ENCODE data around the gene CTSK.

DNA sequence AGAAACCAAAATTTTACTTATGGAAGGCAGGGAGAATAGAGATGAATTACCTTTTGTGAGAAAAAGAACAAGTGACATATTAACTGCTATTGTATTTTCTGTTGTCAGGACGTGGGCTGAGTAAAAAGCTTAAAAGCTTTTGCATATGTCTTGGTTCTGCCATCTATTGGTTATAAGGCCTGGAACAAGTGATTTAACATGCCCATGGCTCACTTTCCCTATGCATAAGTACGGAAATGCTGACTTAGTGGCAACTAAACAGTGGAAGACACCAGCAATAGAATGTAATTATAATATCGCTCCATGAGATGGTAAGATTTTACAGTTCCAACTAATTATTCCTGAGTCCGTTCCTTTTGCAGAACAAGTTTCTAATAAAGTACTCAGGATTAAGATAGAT lies 35.7 kb downstream of the CTSK start:
- TF ChIP-seq, protein P1, sequence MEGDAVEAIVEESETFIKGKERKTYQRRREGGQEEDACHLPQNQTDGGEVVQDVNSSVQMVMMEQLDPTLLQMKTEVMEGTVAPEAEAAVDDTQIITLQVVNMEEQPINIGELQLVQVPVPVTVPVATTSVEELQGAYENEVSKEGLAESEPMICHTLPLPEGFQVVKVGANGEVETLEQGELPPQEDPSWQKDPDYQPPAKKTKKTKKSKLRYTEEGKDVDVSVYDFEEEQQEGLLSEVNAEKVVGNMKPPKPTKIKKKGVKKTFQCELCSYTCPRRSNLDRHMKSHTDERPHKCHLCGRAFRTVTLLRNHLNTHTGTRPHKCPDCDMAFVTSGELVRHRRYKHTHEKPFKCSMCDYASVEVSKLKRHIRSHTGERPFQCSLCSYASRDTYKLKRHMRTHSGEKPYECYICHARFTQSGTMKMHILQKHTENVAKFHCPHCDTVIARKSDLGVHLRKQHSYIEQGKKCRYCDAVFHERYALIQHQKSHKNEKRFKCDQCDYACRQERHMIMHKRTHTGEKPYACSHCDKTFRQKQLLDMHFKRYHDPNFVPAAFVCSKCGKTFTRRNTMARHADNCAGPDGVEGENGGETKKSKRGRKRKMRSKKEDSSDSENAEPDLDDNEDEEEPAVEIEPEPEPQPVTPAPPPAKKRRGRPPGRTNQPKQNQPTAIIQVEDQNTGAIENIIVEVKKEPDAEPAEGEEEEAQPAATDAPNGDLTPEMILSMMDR (IDR thresholded peaks at IDR 0.05; ENCODE audit: low read depth, low read length, missing input control) = no peak
- TF ChIP-seq YY1 (IDR thresholded peaks at IDR 0.05) (no peak), EGR1 (IDR thresholded peaks at IDR 0.05; ENCODE audit: low read depth in 2 of 2) (no peak), SP1 (IDR thresholded peaks at IDR 0.05) (no peak)
- TF ChIP-seq, protein P2, sequence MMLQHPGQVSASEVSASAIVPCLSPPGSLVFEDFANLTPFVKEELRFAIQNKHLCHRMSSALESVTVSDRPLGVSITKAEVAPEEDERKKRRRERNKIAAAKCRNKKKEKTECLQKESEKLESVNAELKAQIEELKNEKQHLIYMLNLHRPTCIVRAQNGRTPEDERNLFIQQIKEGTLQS (IDR thresholded peaks at IDR 0.05) = no peak
